Effector CD8-positive, alpha-beta T cell (primary cell): ENCODE measurements around the gene KCNIP4.

Experiments used
- DNase-seq: peaks from one replicate; lab custom pipeline; 2025; lab: John Stamatoyannopoulos, UW

The KCNIP4 gene

DNA sequence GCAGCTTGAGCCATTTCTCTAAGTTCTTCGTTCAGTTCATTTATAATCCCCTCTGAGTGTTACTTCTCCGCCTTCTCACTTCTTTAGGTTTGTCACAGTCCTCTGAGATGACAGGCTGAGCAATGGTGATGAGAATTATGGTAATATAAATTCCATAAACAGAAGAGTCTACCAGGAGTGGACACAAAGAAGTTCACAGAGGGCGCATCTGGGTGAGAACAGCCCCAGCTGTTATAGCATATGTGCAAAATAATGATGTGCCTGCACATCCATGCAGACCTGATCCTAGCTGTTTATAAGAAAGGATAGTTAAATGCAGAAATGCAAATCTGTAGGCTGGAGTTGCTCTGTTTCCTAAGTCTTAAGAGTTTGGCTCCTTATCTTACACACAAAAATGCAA is 377.5 kb downstream of the KCNIP4 start:
- DNase-seq = no peak

DNA sequence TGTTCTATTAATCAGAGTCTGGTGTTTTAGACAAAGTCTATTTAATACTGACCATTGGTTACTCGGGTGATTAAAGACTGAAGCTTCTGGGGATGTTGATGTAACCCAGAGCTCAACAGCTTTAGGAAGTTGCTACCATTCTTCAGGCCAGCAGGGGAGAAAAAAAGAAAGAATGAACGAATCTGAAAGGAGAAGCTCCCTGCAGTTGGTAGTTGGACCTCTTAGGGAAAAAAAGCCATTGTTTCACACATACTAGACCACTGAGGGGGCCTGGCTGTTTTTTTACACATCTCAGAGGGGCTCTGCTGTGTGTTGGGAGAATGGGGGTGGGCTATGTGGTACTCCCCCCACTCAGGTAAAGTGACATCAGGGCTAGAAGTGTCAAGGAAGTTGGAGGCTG is 378.9 kb downstream of the KCNIP4 start:
- DNase-seq = no peak

DNA sequence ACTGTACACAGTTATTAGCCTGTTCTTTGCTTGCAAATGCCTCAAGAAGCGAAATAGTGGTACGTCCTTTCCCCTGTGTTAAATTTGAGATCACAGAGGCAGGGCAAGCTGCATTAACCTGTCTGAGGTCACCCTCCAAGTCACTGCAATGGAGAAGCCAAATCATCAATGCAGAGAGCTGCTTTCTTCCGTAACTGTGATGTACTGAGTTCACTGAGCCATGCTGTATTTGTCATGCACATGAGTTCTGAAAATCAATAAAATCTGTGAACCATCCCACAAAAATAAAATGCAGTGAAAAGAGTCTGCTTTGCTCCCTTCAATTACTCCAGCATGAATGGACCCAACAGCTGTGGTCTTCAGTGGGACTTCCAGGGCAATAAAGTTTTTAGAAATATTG is 393.5 kb downstream of the KCNIP4 start:
- DNase-seq = no peak

DNA sequence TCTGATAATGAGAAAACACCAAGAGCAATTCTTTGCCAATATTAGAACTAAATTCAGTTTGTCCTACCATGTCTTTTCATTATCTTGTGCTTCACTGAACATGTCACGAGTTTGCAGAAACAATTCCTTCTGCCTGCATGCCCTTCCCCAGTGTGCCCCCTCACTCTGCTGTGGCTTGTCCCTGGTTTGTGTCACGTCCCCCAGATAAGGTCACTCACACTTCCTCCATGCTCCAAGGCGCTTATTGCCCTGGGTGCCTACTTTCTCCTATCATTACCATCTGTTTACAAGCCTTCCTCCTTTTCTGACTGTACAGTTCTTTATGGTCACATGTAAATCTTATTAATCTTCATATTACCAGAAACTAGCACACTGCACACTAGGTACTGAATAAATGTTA is 394.1 kb downstream of the KCNIP4 start:
- no peak for DNase-seq

DNA sequence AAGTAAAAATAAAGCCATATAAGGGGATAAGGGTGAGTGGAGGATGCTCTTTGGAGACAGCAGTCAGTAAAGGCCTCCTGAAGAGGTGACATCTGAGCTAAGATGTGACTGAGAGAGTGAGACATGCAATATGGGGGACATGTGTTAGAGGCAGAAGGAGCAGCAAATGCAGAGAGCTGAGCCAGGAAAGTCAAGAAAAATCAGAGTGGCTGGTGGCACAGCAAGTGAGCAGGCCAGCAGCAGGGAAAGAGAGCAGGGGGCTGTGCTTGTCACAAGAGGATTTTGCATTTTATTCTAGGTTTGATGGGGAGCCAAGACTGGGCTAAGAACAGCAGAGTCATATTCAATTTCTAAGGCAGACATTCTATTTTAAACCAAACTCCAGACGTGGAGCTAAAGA is 394.5 kb downstream of the KCNIP4 start:
- no peak for DNase-seq

DNA sequence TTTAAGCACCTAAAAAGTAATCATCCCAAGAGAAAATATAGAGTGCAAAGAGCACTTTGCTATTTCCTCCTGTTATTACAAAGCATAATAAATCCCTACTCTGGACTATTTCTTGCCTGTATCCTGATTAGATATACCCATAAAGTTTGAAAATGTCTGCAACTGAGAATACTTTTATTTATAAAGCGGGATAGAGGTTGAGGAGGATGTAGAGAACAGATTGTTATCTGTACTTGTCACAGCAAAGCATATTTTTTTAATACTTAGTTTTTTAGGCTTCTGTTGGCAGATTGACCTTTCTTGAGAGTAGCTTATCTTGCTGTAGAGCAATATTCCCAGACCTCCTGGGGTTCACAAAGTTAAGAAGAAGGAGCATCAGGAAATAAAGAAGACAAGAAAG is 396.1 kb downstream of the KCNIP4 start:
- no peak for DNase-seq

DNA sequence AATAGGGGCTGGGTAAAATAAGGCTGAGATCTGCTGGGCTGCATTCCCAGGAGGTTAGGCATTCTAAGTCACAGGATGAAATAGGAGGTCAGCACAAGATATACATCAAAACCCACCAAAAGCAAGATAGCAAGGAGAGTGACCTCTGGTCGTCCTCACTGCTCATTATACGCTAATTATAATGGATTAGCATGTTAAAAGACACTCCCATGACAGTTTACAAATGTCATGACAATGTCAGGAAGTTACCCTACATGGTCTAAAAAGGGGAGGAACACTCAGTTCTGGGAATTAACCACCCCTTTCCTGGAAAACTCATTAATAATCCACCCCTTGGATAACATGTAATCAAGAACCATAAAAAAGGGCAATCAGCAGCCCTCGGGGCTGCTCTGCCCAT is 403.6 kb downstream of the KCNIP4 start:
- no peak for DNase-seq

DNA sequence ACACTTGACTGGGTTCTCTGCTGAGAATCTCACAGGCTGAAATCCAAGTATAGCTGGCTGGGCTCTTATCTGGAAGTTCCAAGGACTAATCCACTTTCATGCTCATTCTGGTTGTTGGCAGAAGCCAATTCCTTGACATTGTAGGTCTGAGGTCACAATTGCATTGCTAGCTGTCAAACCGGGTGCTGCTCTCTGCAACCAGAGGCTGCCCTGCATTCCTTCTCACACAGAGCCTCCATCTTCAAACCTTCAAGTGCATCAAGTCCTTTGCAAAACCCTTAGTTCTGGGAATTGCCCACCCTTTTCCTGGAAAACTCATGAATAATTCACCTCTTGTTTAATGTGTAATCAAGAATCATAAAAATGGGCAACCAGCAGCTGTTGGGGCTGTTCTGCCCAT is 404.2 kb downstream of the KCNIP4 start:
- DNase-seq = no peak

DNA sequence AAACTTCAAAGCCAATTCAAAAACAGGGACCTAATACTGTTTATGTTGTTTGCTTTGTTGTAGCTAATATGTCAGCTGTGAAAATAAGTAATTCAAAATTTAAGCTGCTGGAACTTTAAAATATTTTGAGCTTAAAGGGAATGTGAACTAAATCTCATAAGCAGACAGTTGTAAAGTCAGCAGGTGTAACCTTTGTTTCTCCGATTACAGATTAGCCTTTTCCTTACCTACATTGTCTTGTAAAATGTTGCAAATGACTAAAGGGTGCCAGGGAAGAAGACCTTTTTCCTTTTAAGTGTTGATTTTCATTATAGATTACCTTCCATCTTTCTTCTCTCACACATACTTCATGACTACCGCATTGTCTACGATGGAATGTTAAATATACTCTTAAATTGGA is 405.1 kb downstream of the KCNIP4 start:
- no peak for DNase-seq

DNA sequence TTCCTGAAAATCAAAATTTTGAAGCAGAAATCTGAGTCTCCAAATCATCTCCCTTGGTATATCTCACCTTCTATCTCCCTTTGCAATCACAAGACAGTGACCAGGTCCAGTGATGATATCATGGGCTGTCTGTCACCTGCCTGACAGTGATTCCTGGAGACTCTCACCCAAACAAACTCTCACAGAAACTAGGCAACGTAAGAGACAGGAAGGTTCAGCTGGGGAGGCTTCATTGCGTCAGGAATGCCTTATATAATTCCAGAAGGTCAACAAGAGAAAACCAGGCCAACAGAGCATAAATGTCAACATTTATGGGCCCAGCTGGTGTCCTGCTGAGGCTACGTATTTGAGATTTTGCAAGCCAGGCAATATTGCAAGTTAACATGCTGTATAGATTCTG is 412.7 kb downstream of the KCNIP4 start:
- DNase-seq = no peak

DNA sequence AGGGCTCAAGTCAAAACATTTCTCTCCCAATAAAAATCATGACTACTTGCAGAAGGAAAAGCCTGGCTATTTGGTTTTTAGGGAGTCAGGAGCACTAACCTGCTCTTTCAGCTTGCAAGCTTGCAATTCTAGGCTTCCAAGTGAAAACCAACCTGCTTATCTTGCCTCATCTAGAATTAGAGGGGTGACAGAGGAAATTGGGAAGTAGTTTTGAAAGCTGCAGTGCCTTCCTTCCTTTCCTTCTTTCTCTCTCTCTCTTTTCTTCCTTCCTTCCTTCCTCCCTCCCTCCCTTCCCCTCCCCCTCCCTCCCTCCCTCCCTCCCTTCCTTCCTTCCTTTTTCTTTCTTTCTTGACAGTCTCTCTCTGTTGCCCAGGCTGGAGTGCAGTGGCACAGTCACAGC is 417.5 kb downstream of the KCNIP4 start:
- no peak for DNase-seq

DNA sequence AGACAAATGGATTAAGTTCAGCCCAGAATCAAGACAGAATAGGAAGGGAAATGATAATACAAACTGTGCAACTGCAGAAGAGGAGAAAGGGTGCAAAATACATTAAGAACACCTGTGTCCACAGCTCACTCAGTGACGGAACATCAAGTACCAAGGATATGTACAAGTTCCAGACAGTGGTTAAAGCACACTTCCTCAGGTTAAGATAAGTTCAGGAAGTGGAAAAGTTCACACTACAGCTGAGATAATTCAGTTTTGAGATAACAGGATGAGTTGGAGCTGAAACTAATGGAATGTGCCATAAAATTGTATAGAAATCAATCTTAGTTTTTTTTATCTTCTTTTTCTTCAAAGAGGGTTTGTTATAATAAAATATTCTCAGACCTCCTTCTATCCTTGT is 419.4 kb downstream of the KCNIP4 start:
- no peak for DNase-seq

DNA sequence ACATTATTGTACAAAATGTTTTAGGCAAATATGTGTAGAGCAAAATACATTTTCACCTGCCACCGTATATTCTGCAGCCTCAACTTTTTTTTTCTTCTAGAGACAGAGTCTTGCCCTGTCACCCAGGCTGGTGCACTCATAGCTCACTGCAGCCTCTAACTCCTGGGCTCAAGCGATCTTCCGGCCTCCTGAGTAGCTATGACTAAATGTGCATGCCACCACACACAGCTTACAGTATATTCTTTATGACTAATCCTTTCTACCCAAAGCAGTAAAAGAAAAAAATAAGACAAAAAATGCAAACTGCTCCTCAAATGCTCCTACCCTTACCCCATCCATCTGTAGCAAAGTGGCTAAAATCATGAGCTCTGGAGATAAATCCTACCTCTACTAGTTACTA is 426.3 kb downstream of the KCNIP4 start:
- DNase-seq = no peak

DNA sequence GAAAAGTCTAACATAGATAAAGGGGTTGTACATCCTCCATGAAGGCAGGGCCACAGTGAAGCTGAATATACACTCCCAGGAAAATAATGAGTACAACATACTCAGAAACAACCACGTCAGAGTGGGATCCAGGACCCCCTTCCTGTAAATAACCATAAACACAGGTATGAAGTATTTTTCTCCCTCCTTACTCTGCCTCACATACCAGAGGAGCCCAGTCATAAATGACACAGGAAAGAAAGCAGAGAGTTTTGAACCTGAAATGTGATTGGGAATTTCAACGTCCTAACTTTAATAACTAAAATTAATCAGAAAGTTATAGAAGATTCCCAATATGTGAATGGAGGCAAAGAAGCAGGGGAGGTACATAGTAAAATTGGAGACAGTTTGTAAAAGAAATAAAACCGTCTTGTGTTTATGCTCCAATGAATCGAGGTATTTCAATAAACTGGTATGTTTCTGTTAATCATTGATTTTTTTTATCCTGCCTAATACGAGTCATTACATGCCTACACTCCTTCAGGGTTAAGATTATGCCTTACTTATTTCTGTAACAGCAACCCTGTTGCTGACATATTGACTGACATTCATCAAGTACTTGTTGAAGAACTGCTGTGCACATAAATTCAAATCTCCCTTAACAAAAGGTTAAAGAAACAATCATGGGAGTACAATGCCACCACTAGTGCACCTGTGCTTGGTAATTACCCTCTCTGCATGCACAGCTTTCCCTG is 431.3 kb downstream of the KCNIP4 start:
- no peak for DNase-seq

DNA sequence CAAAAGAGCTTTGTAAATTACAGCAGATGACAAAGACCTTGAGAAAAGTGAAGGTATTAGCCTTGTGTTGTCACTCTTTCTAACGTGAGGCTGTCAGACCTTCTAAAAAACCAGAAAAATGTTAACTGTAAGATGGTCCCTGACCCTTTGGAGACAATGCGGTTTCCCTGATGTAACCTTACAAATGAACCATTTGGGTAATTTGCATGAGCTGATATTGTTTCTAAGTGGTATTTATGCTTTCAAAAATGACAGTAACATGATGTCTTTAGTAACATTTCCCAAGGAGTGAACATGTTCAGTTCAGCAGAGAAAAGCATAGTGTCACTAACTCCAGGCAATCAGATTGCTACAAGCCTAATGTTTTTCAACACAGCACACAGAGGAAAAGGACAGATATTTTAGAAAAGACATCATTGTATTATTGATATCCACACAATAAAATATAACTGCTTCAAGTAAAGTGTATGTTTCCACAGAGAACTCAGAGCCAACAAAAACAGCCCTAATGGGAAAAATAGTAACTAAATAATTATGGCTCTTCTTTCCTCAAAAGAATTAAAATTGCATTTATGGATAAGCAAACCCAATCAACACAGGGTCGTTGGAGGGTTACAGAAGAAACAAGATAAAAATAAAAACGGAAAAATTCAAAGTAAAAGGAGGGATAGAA is 434.4 kb downstream of the KCNIP4 start:
- no peak for DNase-seq

DNA sequence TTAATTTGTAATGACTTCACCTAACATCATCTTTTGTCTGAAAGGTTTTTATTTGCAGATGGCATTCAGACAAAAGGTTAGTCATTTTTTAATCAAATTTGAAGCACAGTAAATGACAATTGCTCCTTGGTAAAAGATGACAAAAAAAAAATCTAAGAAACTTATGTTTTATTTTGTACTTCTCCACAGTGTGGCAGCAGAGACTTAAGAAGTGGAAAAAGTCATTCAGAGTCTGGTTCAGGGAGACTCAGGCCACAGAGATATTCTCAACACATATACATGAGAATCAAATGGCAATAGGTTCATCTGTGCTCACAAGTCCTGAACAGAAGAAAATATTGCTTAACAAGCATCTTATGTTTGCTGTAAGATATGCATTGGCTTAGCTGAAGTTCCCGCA is 436.2 kb downstream of the KCNIP4 start:
- DNase-seq = no peak

DNA sequence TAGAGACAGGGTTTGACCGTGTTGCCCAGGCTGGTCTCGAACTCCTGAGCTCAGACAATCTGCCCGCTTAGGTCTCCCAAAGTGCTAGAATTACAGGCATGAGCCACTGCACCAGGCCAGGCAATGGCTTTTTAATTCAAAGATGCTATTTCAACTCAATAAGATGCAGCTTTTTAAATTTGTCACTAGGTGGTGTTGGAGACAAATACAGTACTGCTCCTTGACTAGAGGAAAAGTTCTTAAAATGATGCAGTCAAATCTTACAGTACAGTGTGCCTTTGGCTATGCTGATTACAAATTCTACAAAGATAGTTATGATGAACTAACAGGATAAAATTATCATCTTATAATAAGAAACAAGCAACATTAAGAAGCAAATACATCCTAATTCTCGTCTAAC is 441.1 kb downstream of the KCNIP4 start:
- no peak for DNase-seq

DNA sequence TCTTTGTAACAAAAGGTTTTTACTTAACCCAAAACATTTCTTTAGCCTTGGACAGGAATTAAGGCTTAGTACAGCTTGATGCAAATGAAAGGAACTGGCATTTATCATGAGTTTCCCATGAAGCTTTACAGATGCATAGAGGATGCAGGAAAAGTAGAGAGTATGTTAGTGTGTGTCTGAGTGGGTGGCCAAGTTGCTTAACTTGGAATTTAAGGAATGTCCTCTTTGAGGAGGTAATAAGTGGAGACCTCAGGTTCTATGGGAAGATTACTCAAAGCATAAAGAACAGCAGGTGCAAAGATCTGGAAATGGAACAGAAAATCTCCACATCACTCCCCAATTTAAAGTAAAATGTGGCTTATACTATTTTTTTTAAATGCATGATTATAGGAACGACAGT is 457.9 kb downstream of the KCNIP4 start:
- no peak for DNase-seq

DNA sequence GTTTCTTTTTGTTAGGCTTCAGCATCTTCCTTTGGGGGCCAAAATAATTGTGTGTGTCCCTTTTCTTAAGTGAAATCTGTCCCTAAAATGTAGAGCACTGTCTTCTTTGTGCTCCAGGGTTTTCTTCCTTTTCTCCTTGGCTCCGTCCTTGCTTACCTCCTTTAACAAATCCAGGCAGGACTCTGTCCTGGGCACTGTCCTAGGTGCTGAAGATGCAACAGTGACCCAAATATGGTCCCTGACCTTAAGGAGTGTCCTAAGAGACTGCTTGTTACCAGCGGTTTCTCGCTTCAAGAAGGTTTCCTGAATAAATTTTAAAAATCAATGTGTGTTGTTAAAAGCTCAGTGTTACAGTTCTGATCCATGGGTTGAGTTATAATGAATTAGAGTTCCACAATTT is 471.8 kb downstream of the KCNIP4 start:
- DNase-seq = no peak

DNA sequence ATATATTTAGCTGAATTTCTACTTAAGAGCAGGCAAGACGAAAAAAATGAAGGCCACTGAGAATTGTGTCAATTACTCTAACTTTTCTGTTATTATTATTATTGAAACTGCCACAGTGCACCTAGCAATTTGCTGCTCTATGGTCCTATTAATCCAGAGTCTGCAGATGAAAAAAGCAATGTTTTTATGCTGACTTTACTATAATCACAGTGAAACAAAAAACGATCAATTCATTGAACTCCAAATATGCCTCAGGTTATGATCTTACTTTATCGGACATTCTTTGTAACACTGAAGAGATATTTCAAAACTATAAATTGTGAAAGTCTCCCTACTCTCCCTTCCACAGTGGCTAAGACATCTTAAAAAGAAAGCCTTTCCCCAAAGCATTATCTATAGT is 474.4 kb downstream of the KCNIP4 start:
- no peak for DNase-seq

DNA sequence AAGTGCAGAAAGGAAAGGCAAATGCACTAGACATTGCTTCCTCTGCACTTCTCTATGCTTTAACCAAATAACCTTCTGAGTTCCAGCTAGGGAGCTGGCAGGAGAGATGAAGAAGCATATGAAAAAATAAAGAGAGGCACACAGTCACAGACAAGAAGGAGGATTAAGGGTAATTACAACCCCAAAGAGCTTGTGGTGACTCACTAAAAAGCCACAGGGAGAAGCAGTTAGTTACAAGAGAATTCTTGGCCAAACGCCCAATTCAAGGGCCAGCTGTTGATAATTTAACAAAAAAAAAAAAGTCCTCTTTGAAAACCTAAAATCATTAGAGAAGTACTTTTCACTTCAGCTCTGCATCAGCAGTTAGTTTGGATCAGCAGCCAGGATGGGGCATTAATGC is 478.0 kb downstream of the KCNIP4 start:
- no peak for DNase-seq

DNA sequence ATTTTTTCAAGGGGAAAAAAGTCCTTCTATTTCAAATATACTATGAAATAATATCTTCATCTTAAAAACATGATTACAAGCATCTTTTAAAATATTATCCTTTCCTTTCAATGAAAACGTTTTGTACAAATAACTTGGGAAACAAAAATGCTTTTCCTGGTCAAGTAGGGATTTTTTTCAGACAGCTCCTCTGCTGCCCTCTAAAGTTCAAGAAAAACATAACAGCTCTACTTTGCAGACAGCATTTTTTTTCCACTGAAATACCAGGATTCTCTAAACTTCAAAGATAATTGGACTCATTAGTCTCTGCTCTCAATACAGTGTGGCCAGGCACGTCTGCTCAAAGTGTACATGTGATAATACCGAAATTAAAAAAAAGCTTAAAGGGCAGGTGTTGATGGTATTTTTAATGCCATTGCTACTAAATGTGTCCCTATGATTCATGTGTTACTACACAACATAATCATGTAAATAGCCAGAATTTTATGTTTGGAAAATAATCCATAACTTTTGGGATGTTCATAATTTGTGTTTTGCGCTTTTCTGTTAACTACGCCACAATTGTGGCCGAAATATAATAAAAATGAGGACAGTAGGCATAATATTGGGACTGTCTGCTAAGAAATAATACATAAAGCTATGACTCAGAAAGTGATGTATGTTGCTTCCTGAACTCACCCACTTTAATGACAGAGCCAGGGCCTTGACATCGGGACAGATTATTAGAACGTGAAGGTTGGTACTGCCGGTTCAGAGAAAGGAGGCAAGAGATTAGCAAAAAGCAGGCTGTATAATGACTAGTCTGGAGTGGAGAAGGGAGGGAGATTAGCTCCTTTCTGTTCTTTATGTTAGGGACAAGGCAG is 478.9 kb downstream of the KCNIP4 start:
- no peak for DNase-seq

DNA sequence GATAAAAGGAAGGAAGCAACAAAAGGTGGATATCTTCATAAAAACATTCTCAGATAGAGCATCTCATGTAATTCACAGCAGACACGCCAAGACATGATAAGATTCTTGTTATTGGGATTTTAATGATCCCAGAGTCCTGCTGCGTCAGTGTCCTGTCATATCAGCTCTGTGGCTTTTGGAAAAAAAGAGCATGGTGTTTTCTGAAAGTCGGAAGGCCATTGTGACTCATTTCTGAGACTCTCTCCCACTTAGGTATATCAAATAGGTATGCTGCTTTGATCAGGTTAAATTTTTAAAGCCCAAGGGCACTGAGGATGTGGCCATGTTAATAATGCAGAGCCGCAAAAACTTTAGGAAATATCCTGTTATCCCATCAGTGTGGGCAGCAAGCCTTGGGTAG is 481.0 kb downstream of the KCNIP4 start:
- DNase-seq = no peak
